GM23248 (cell line): Measurements from ENCODE around the gene TSPAN5.

ENCODE experiments used
- EZH2 ChIP-seq: fragments of 200-600 bp; sonication (generic); IDR thresholded peaks from 2 replicates; pipeline ENCODE4 v1.6.1; 2018; ENCODE audit warnings: antibody characterized with exemption, mild to moderate bottlenecking; ENCODE audit not compliant: insufficient read depth, poor library complexity, severe bottlenecking
- EZH2phosphoT487 ChIP-seq: fragments of 200-600 bp; sonication (generic); IDR thresholded peaks from 2 replicates; pipeline ENCODE4 v1.6.1; 2018; ENCODE audit warnings: antibody characterized with exemption, moderate library complexity, mild to moderate bottlenecking, low read depth; ENCODE audit not compliant: insufficient read depth

DNA sequence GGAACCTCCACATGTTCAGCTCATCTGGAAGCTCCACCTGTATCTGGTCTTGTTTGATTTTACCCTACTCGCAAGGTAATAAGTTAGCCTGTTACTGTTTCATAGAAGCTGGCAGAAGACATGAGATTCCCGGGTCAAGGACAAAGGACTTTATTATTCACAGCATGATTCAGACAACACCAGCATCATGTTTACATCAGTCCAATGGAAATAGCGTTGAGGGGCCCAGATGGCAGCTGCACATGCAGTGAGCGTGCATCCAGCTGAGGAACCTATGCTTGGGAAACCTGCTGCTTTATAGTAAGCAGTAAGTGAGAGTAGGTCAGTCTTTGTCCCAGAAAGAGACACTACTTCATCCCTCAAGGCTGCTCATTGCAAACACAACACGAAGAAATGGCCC is 19.8 kb downstream of the TSPAN5 start:
- TF ChIP-seq EZH2 (no peak), EZH2phosphoT487 (no peak)
